NB4 (cell line): Measurements from ENCODE around the gene TMPRSS5.

Experiments
- DNase-seq: peaks from one replicate; pipeline ENCODE4 v3.0.0; 2010; ENCODE audit warnings: low read depth
- H3K4me3 ChIP-seq: one replicate; pipeline ENCODE4 v1.5.1; 2011; ENCODE audit warnings: mild to moderate bottlenecking, low read depth, low read length, moderate library complexity
- CTCF ChIP-seq: IDR thresholded peaks from one replicate; pipeline ENCODE4 v1.5.1; 2012; ENCODE audit warnings: low read depth, low read length
- MAX ChIP-seq: IDR thresholded peaks from 2 replicates; pipeline ENCODE4 v1.6.1; 2011; ENCODE audit warnings: low read depth, low read length
- MYC ChIP-seq: IDR thresholded peaks from 2 replicates; pipeline ENCODE4 v1.6.1; 2011; ENCODE audit warnings: low read depth, low read length
- POLR2A ChIP-seq: IDR thresholded peaks from 2 replicates; pipeline ENCODE4 v1.6.1; 2011; ENCODE audit warnings: mild to moderate bottlenecking; ENCODE audit not compliant: insufficient read length; ENCODE audit errors: extremely low read depth

TMPRSS5 gene

GRCh38 chr11:113685654-113686359 lies 20.3 kb downstream of the TMPRSS5 start:
- TF ChIP-seq MAX, result no peak
- H3K4me3 ChIP-seq, result no peak overlapping the region
- no peak for DNase-seq

GRCh38 chr11:113684496-113684895 lies 21.6 kb downstream of the TMPRSS5 start:
- TF ChIP-seq POLR2A (no peak), MYC (no peak), CTCF (no peak), MAX (no peak)
- no peak for DNase-seq

GRCh38 chr11:113683481-113684046 lies 22.5 kb downstream of the TMPRSS5 start:
- no peak overlapping the region for H3K4me3 ChIP-seq
- no peak for TF ChIP-seq MAX
- DNase-seq, result no peak

More at GRCh38 chr11:113684496-113684895, 21.6 kb downstream of the TMPRSS5 start:
- no peak overlapping the region for H3K4me3 ChIP-seq

- no peak for TF ChIP-seq MAX
- no peak overlapping the region for H3K4me3 ChIP-seq
- no peak for DNase-seq
Observed at GRCh38 chr11:113681711-113682413, 24.2 kb downstream of the TMPRSS5 start.

- TF ChIP-seq CTCF (no peak), POLR2A (no peak), MAX (no peak), MYC (no peak)
- no peak overlapping the region for H3K4me3 ChIP-seq
- no peak for DNase-seq
Observed at GRCh38 chr11:113681282-113681681, 24.8 kb downstream of the TMPRSS5 start.

- DNase-seq, result no peak
- no peak overlapping the region for H3K4me3 ChIP-seq
- TF ChIP-seq MYC, result no peak
- no peak for TF ChIP-seq POLR2A
- TF ChIP-seq MAX, result no peak
- no peak for TF ChIP-seq CTCF
Observed at GRCh38 chr11:113677685-113678084, 28.4 kb downstream of the TMPRSS5 start.

GRCh38 chr11:113675565-113675964 lies 30.5 kb downstream of the TMPRSS5 start:
- no peak overlapping the region for H3K4me3 ChIP-seq
- TF ChIP-seq POLR2A, result no peak
- no peak for TF ChIP-seq MYC
- no peak for TF ChIP-seq MAX
- TF ChIP-seq CTCF, result no peak
- no peak for DNase-seq
